Bronchial epithelial cell (primary cell): ENCODE results near the gene AP4M1. TPM values are rescaled to one million over a fixed set of nuclear protein-coding genes. Genes with fewer than 3 reads are reported as not detected.

Source experiments
- DNase-seq: peaks from one replicate; pipeline ENCODE4 v3.0.0-alpha.2; 2010; ENCODE audit warnings: low read depth
- FAIRE-seq: peaks from 2 replicates; lab custom pipeline; 2011; peaks lifted over from hg19 to GRCh38; lab: Jason Lieb, UNC
- H3K27me3 ChIP-seq: 2 replicates; pipeline ENCODE4 v1.5.1; 2011; ENCODE audit warnings: low read length; ENCODE audit not compliant: control insufficient read depth, insufficient read depth
- H3K36me3 ChIP-seq: 2 replicates; pipeline ENCODE4 v1.5.1; 2011; ENCODE audit warnings: low read length; ENCODE audit not compliant: control insufficient read depth, insufficient read depth
- H3K4me3 ChIP-seq: 2 replicates; pipeline ENCODE4 v1.5.1; 2011; ENCODE audit warnings: mild to moderate bottlenecking, low read depth, low read length, control low read depth
- total RNA-seq: library from RNA; depleted of rRNA; stranded (reverse); fragments of >200 nt; gene quantifications from 2 replicates; pipeline ENCODE4 v1.2.1, GENCODE V29; 2014
- TF ChIP-seq, protein P1 (sequence below): IDR thresholded peaks from 2 replicates; pipeline ENCODE4 v1.5.1; 2011; ENCODE audit warnings: mild to moderate bottlenecking, moderate library complexity, low read length, control low read depth, inconsistent platforms; ENCODE audit not compliant: insufficient read depth, severe bottlenecking

AP4M1 gene
- total RNA-seq, 1 donor from 2014 or later = 22.6 TPM

DNA sequence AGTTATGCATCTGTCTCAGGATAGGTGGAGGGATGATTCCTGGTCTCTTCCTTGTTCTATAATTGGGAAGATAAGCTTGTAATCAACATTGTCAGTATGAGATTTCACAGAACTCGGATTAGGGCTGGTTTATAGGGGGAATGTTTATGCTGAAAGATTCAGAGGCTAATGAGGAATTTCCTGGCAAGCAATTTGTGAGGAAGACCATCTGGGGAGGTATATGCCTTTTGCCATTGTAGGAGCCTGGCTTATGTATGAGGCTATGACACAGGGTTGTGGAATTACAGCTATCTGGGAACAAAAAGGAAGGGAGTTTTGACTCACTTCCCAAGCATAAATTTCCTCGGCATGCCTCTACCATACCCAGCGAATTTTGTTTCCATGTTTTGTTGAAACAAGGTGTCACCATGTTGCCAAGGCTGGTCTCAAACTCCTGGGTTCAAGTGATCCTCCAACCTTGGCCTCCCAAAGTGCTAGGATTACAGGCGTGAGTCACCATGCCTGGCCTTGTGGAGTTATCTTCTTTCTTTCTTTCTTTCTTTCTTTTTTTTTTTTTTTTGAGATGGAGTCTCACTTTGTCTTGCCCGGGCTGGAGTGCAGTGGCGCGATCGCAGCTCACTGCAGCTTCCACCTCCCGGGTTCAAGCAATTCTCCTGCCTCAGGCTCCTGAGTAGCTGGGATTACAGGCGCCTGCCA lies 14.2 kb upstream of the AP4M1 start:
- DNase-seq (peak; percentile 88), FAIRE-seq (no peak)
- peaks cover 15% of the 10 kb centered on the region for H3K36me3 ChIP-seq
- no peaks in the 10 kb centered on the region for H3K27me3 ChIP-seq
- no peak overlapping the region for H3K4me3 ChIP-seq
- TF ChIP-seq, protein P1, sequence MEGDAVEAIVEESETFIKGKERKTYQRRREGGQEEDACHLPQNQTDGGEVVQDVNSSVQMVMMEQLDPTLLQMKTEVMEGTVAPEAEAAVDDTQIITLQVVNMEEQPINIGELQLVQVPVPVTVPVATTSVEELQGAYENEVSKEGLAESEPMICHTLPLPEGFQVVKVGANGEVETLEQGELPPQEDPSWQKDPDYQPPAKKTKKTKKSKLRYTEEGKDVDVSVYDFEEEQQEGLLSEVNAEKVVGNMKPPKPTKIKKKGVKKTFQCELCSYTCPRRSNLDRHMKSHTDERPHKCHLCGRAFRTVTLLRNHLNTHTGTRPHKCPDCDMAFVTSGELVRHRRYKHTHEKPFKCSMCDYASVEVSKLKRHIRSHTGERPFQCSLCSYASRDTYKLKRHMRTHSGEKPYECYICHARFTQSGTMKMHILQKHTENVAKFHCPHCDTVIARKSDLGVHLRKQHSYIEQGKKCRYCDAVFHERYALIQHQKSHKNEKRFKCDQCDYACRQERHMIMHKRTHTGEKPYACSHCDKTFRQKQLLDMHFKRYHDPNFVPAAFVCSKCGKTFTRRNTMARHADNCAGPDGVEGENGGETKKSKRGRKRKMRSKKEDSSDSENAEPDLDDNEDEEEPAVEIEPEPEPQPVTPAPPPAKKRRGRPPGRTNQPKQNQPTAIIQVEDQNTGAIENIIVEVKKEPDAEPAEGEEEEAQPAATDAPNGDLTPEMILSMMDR = no peak

DNA sequence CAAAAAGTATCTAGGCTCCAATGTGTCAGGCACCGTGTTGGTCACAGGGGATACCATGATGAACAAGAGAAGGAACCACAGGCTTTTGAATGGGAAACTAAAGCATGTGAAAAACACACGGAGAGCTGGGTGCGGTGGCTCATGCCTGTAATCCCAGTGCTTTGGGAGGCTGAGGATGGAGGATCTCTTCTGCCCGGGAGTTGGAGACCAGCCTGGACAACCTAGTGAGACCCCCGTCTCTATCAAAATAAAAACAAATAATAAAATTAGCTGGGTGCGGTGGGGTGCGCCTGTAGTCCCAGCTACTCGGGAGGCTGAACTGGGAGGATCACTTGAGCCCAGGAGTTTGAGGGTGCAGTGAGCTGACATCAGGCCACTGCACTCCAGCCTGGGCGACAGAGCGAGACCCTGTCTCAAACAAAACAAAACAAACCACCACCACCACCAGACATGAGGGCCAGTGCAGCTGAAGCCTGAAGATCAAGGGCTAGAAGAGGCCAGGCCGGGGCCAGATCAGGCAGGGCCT lies 13.3 kb upstream of the AP4M1 start:
- Histone ChIP-seq H3K4me3 (peak overlapping the region; percentile 86), H3K36me3 (peaks cover 19% of the 10 kb centered on the region), H3K27me3 (no peaks in the 10 kb centered on the region)
- TF ChIP-seq, protein P1 = no peak
- DNase-seq = no peak
- FAIRE-seq = no peak

DNA sequence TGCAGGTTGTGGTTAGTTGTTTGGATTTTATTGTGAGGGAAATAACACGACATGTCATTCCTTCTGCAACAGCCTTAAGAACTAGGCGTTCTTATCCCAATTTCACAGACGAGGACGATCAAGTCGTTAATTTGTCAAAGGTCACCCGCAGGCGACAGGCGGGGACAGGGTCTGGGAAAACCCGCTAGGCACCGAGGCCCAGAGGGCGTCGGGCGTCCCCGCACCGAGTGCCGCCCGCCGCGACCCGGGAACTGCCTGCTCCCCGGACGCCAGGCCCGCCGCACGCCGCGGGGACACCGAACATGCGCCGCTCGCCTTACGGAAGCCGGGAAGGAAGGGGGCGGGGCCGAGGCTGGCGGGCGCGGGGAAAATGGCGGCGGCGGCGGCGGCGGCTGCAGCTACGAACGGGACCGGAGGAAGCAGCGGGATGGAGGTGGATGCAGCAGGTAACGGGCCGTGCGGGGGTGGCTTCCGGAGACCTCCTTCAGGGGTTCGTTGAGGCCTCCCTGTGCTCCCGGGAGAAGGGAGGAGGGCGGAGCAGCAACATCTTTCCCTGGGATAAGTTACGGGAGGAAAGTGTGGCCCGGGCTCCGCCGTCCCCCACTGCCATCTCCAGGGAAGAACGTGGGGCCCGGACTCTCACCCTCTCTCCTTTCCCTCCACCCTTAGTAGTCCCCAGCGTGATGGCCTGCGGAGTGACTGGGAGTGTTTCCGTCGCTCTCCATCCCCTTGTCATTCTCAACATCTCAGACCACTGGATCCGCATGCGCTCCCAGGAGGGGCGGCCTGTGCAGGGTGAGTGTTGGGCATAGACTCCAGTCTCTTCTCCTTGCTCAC lies 12.6 kb upstream of the AP4M1 start, which contains the start of gene COPS6:
COPS6 (plus strand) TSS at position 349 of the 837 bp plus-strand sequence; CDS start at position 371, 22 bp downstream.
- Histone ChIP-seq H3K4me3 (peak within 1 kb of the TSS; percentile 86), H3K36me3 (peaks cover 25% of the 10 kb centered on the region), H3K27me3 (no peaks in the 10 kb centered on the region)
- DNase-seq = peak; percentile 22
- no peak for FAIRE-seq
- TF ChIP-seq, protein P1 = no peak

DNA sequence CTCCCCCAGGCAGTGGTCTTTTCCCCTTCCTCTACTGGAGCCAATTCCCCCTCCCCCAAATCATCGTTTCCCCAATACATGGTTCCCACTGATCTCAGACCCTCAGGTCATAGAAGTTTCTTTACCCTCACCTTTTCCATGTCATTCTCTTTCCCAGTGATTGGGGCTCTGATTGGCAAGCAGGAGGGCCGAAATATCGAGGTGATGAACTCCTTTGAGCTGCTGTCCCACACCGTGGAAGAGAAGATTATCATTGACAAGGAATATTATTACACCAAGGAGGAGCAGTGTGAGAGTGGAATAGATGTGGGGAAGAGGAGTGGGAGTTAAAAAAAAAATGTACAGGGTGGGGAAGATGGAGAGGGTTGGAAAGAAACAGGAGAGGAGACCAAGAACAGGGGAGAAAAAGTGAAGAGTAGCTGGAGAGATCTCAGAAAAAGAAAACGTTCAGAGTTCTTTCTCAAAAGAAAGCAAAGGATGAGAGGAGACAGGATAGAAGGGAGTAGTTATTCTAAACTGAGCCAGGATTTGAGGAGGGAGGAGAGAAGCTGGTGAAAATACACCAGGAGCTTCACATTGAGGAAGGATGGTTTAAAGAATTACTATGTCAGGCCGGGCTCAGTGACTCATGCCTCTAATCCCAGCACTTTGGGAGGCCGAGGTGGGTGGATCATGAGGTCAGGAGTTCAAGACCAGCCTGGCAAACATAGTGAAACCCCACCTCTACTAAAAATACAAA lies 11.8 kb upstream of the AP4M1 start:
- Histone ChIP-seq H3K27me3 (no peaks in the 10 kb centered on the region), H3K4me3 (peak overlapping the region; percentile 86), H3K36me3 (peaks cover 29% of the 10 kb centered on the region)
- DNase-seq (no peak), FAIRE-seq (no peak)
- TF ChIP-seq, protein P1 = no peak

DNA sequence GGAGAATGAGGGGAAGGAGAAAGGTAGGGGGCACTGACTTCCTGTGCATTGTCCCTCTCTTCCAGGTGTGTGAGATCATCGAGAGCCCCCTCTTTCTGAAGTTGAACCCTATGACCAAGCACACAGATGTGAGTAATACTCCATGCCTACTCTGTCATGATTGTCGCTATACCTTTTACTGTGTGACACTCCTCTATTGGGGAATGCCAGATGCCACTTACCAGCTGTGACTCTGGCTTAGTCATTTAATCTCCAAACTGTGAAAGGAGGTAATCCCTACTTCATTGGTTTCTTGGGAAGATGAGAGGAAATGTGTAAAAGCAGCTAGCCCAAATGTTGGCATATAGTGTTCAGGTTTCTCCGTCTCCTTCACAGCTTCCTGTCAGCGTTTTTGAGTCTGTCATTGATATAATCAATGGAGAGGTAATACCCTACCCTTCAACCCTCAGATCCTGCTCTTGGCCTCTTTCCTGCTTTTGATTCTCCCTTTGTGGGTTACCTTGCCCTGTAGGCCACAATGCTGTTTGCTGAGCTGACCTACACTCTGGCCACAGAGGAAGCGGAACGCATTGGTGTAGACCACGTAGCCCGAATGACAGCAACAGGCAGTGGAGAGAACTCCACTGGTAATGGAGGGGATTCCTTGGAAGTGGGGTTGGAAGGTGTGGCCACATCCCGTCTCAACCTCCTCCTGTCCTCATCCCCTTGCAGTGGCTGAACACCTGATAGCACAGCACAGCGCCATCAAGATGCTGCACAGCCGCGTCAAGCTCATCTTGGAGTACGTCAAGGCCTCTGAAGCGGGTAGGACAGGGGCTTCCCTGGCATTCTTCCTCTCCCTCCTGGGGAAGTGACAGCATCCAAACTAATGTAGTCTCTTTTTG lies 10.7 kb upstream of the AP4M1 start:
- H3K36me3 ChIP-seq = peaks cover 37% of the 10 kb centered on the region
- no peak overlapping the region for H3K4me3 ChIP-seq
- no peak for DNase-seq
- H3K27me3 ChIP-seq = no peaks in the 10 kb centered on the region
- TF ChIP-seq, protein P1 = no peak
- FAIRE-seq = no peak
